ENCODE data around the gene JAKMIP1.

DNA sequence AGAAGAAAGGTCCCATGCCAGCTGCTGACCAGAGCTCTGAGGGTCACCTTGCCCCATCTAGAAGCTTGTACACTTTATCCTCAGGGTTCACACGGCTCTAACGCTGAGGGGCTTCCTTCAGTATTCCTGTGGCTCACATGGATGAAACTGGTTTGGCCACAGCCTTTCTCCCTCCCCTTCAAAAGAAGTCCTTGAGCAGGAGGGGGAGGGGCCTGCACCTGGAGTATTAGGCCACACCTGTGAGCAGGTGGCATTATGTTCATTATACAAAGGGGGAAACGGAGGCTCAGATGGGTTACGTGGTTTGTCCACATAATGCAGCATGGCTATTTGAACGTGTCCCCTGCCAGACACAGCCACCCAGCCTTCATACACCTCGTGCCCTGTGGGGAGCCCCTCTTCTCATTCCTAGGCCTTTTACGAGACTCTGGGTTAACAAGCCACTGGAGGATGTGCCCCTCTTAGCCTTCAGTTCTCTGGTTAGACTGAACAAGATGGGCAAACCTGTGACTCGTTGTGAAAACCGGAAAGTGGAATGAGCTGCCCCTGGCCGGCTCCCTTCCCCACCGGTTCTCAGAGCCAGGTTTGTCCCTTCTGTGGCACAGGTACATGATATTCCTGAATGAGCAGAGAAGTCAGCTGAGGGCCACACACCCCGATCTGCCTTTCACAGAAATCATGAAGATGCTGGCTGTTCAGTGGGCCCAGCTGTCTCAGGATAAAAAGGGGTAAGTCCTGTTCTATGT is 27.2 kb upstream of the JAKMIP1 start:
- no peak for TF ChIP-seq YY1 (IDR thresholded peaks at IDR 0.05; ENCODE audit: extremely low read depth, insufficient replicate concordance, low read depth, low read length)
- no peak for TF ChIP-seq EZH2phosphoT487 (IDR thresholded peaks at IDR 0.05; ENCODE audit: borderline replicate concordance)
- TF ChIP-seq, protein P1, sequence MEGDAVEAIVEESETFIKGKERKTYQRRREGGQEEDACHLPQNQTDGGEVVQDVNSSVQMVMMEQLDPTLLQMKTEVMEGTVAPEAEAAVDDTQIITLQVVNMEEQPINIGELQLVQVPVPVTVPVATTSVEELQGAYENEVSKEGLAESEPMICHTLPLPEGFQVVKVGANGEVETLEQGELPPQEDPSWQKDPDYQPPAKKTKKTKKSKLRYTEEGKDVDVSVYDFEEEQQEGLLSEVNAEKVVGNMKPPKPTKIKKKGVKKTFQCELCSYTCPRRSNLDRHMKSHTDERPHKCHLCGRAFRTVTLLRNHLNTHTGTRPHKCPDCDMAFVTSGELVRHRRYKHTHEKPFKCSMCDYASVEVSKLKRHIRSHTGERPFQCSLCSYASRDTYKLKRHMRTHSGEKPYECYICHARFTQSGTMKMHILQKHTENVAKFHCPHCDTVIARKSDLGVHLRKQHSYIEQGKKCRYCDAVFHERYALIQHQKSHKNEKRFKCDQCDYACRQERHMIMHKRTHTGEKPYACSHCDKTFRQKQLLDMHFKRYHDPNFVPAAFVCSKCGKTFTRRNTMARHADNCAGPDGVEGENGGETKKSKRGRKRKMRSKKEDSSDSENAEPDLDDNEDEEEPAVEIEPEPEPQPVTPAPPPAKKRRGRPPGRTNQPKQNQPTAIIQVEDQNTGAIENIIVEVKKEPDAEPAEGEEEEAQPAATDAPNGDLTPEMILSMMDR (IDR thresholded peaks at IDR 0.05 in 2 of 3, conservative IDR thresholded peaks at IDR 0.05 in 1 of 3; ENCODE audit: borderline replicate concordance in 1 of 3, insufficient read depth in 1 of 3, low read depth in 2 of 3, low read length in 2 of 3): no peak
- TF ChIP-seq POLR2A (IDR thresholded peaks at IDR 0.05; ENCODE audit: borderline replicate concordance, extremely low read depth, insufficient read depth, insufficient read length): no peak
